Natural killer cell (primary cell): ENCODE results near the gene GSE1. TPM values are rescaled to one million over a fixed set of nuclear protein-coding genes. Genes with fewer than 3 reads are reported as not detected.

Experiments used
- ATAC-seq, 3 donors: fragments of 150-1000 bp in 2 of 3; fragments of 200-7000 bp in 1 of 3; cut with Tn5 transposase; 1 replicate in 1 of 3; 2 replicates in 2 of 3; pipeline ENCODE4 v1.10.0; 2021; ENCODE audit warnings: mild to moderate bottlenecking in 2 of 3, moderate library complexity in 2 of 3
- DNase-seq, 2 donors: peaks; one replicate each; pipeline versions ENCODE4 v3.0.0 to v3.0.0-alpha.2; 2013 to 2021; ENCODE audit warnings: mixed read lengths in 1 of 2
- H3K27ac ChIP-seq: one replicate; pipeline ENCODE4 v1.5.1; 2013; ENCODE audit warnings: mild to moderate bottlenecking, low read length
- H3K27me3 ChIP-seq: one replicate; pipeline ENCODE4 v1.6.1; 2013; ENCODE audit warnings: low read length; ENCODE audit not compliant: control insufficient read depth, insufficient read depth
- H3K36me3 ChIP-seq: one replicate; pipeline ENCODE4 v1.6.1; 2013; ENCODE audit warnings: low read length; ENCODE audit not compliant: control insufficient read depth, insufficient read depth
- H3K4me1 ChIP-seq: one replicate; pipeline ENCODE4 v1.6.1; 2013; ENCODE audit warnings: low read length; ENCODE audit not compliant: control insufficient read depth, insufficient read depth
- H3K4me3 ChIP-seq: one replicate; pipeline ENCODE4 v1.5.1; 2013; ENCODE audit warnings: low read length
- H3K9me3 ChIP-seq: one replicate; pipeline ENCODE4 v1.6.1; 2013; ENCODE audit warnings: low read length; ENCODE audit not compliant: control insufficient read depth, insufficient read depth
- H3K27ac Mint-ChIP-seq, 2 donors: one replicate each; pipeline ENCODE4 v1.8.0; 2022; ENCODE audit warnings: mild to moderate bottlenecking in 2 of 2, mixed read lengths in 2 of 2, moderate library complexity in 1 of 2
- H3K27me3 Mint-ChIP-seq, 2 donors: one replicate each; pipeline ENCODE4 v1.8.0; 2022; ENCODE audit warnings: low read depth in 2 of 2, mixed read lengths in 2 of 2
- H3K36me3 Mint-ChIP-seq: one replicate; pipeline ENCODE4 v1.8.0; 2022; ENCODE audit warnings: mixed read lengths
- H3K4me1 Mint-ChIP-seq, 2 donors: one replicate each; pipeline ENCODE4 v1.8.0; 2022; ENCODE audit warnings: mixed read lengths in 2 of 2
- H3K4me3 Mint-ChIP-seq: one replicate; pipeline ENCODE4 v1.8.0; 2022; ENCODE audit warnings: mild to moderate bottlenecking, moderate library complexity, mixed read lengths
- H3K9me3 Mint-ChIP-seq, 2 donors: one replicate each; pipeline ENCODE4 v1.8.0; 2022; ENCODE audit warnings: mixed read lengths in 2 of 2
- CTCF ChIP-seq: fragments of 200-600 bp; IDR thresholded peaks from one replicate; pipeline ENCODE4 v1.8.0; 2022; ENCODE audit warnings: antibody characterized with exemption
- WGBS: methylation state at CpG from one replicate; pipeline ENCODE4 v1.1.7; 2013; ENCODE audit warnings: missing lambda C conversion rate; ENCODE audit not compliant: insufficient coverage; 5-methylcytosine and 5-hydroxymethylcytosine counted together
- intact Hi-C: fragments of 100-400 bp; cut with micrococcal nuclease; formaldehyde crosslinking; loops from one replicate; pipeline ENCODE4 v1.14.2; 2022
- total RNA-seq, 4 donors: library from RNA; stranded (reverse); fragments of 120-200 nt in 1 of 4; gene quantifications; one replicate each; pipeline versions ENCODE4 v1.2.3 to v1.2.4, GENCODE V29; 2013 to 2022

GSE1 gene
- total RNA-seq, 3 donors from 2014 or later (not counting 1 experiment from before 2014, with no cell fraction given) = 232 to 277 (median 233) TPM

GRCh38 chr16:85621698-85622428 is 8.7 kb downstream of the GSE1 start:
- Histone ChIP-seq H3K9me3 (no peaks in the 10 kb centered on the region), H3K27me3 (no peaks in the 10 kb centered on the region), H3K4me3 (no peak overlapping the region), H3K27ac (no peak overlapping the region), H3K36me3 (no peaks in the 10 kb centered on the region), H3K4me1 (peaks cover 81% of the 10 kb centered on the region)
- intact Hi-C loops = no loop called here
- ATAC-seq (no peak), DNase-seq (no peak)
- H3K36me3 Mint-ChIP-seq = no peaks in the 10 kb centered on the region
- peak overlapping the region; percentile 58 to 74 for H3K27ac Mint-ChIP-seq
- no peaks in the 10 kb centered on the region for H3K27me3 Mint-ChIP-seq
- no peak overlapping the region for H3K4me3 Mint-ChIP-seq
- peaks cover 66 to 84% of the 10 kb centered on the region in 2 donors for H3K4me1 Mint-ChIP-seq
- no peaks in the 10 kb centered on the region for H3K9me3 Mint-ChIP-seq
- no peak for TF ChIP-seq CTCF
- 93% methylated on average over 10 of the region's 13 CpGs for WGBS

GRCh38 chr16:85622683-85623082 is 9.6 kb downstream of the GSE1 start:
- peak overlapping the region; percentile 58 to 66 for H3K27ac Mint-ChIP-seq
- no peaks in the 10 kb centered on the region for H3K36me3 Mint-ChIP-seq
- no peak for TF ChIP-seq CTCF
- DNase-seq (no peak), ATAC-seq (no peak)
- H3K27me3 Mint-ChIP-seq = no peaks in the 10 kb centered on the region
- intact Hi-C loops = no loop called here
- no peak overlapping the region for H3K4me3 ChIP-seq
- no peaks in the 10 kb centered on the region for H3K9me3 Mint-ChIP-seq
- H3K36me3 ChIP-seq = no peaks in the 10 kb centered on the region
- WGBS = 76% methylated on average over 6 of the region's 6 CpGs
- no peaks in the 10 kb centered on the region for H3K9me3 ChIP-seq
- H3K27me3 ChIP-seq = no peaks in the 10 kb centered on the region
- peaks cover 69 to 84% of the 10 kb centered on the region in 2 donors for H3K4me1 Mint-ChIP-seq
- H3K27ac ChIP-seq = no peak overlapping the region
- H3K4me1 ChIP-seq = peaks cover 81% of the 10 kb centered on the region
- peak overlapping the region; percentile 7 for H3K4me3 Mint-ChIP-seq

- peak overlapping the region in 1 of 2 donors; percentile 66 for H3K27ac Mint-ChIP-seq
- H3K4me1 ChIP-seq = peaks cover 81% of the 10 kb centered on the region
- H3K4me3 Mint-ChIP-seq = no peak overlapping the region
- no peaks in the 10 kb centered on the region for H3K27me3 Mint-ChIP-seq
- ATAC-seq (no peak), DNase-seq (no peak)
- intact Hi-C loops = no loop called here
- no peaks in the 10 kb centered on the region for H3K27me3 ChIP-seq
- H3K4me3 ChIP-seq = no peak overlapping the region
- peaks cover 67 to 81% of the 10 kb centered on the region in 2 donors for H3K4me1 Mint-ChIP-seq
- no peaks in the 10 kb centered on the region for H3K36me3 ChIP-seq
- H3K36me3 Mint-ChIP-seq = no peaks in the 10 kb centered on the region
- 94% methylated on average over 11 of the region's 11 CpGs for WGBS
- no peak overlapping the region for H3K27ac ChIP-seq
- TF ChIP-seq CTCF = no peak
- no peaks in the 10 kb centered on the region for H3K9me3 ChIP-seq
- H3K9me3 Mint-ChIP-seq = no peaks in the 10 kb centered on the region
These were observed 10.1 kb downstream of the GSE1 start for GRCh38 chr16:85623250-85623649.
